ENCODE data around the gene ARCN1. TPM values are rescaled to one million over a fixed set of nuclear protein-coding genes. Genes with fewer than 3 reads are reported as not detected.

The ARCN1 gene
- total and polyA plus RNA-seq, 3 donors from 2014 or later = 107 to 128 (median 107) TPM

- H3K4me3 ChIP-seq = no peak overlapping the region
- intact Hi-C loops (cut with DNase I; ENCODE audit: low total_unique reads) = no loop called here
- H3K36me3 ChIP-seq (ENCODE audit: low read depth, missing control alignments) = no peaks in the 10 kb centered on the region
- no peaks in the 10 kb centered on the region for H3K9me3 ChIP-seq
- no peaks in the 10 kb centered on the region for H3K4me1 ChIP-seq
- no peak for DNase-seq
- no peak for TF ChIP-seq CTCF (IDR thresholded peaks at IDR 0.05)
- TF ChIP-seq POLR2A (IDR thresholded peaks at IDR 0.05) = no peak
- H3K27ac ChIP-seq = no peak overlapping the region
- WGBS, 2 donors = 93% methylated on average over 8 of the region's 8 CpGs
- H3K27me3 ChIP-seq = no peaks in the 10 kb centered on the region
Measured at GRCh38 chr11:118544010-118544646, 28.1 kb upstream of the ARCN1 start.

GRCh38 chr11:118544647-118545010 is 27.6 kb upstream of the ARCN1 start:
- no peak overlapping the region for H3K4me3 ChIP-seq
- no peak for DNase-seq
- H3K4me1 ChIP-seq = no peaks in the 10 kb centered on the region
- 78 to 84% methylated on average over 3 of the region's 3 CpGs for WGBS, 2 donors
- H3K9me3 ChIP-seq = no peaks in the 10 kb centered on the region
- H3K27ac ChIP-seq = no peak overlapping the region
- H3K27me3 ChIP-seq = no peaks in the 10 kb centered on the region
- no peak for TF ChIP-seq POLR2A (IDR thresholded peaks at IDR 0.05)
- TF ChIP-seq CTCF (IDR thresholded peaks at IDR 0.05) = no peak
- intact Hi-C loops (cut with DNase I; ENCODE audit: low total_unique reads) = no loop called here
- H3K36me3 ChIP-seq (ENCODE audit: low read depth, missing control alignments) = no peaks in the 10 kb centered on the region

- 89 to 92% methylated on average over 5 of the region's 5 CpGs for WGBS, 2 donors
- Histone ChIP-seq H3K9me3 (no peaks in the 10 kb centered on the region), H3K4me1 (no peaks in the 10 kb centered on the region), H3K27ac (no peak overlapping the region), H3K4me3 (no peak overlapping the region), H3K36me3 (ENCODE audit: low read depth, missing control alignments) (no peaks in the 10 kb centered on the region), H3K27me3 (no peaks in the 10 kb centered on the region)
- intact Hi-C loops (cut with DNase I; ENCODE audit: low total_unique reads) = no loop called here
- TF ChIP-seq CTCF (IDR thresholded peaks at IDR 0.05) (no peak), POLR2A (IDR thresholded peaks at IDR 0.05) (no peak)
- no peak for DNase-seq
Measured at GRCh38 chr11:118545533-118545932, 26.7 kb upstream of the ARCN1 start.

GRCh38 chr11:118547132-118547531 is 25.1 kb upstream of the ARCN1 start:
- intact Hi-C loops (cut with DNase I; ENCODE audit: low total_unique reads) = no loop called here
- Histone ChIP-seq H3K4me3 (no peak overlapping the region), H3K36me3 (ENCODE audit: low read depth, missing control alignments) (no peaks in the 10 kb centered on the region), H3K9me3 (no peaks in the 10 kb centered on the region), H3K27ac (no peak overlapping the region), H3K4me1 (no peaks in the 10 kb centered on the region), H3K27me3 (no peaks in the 10 kb centered on the region)
- 78% methylated on average over 2 of the region's 2 CpGs for WGBS, 2 donors
- no peak for DNase-seq
- TF ChIP-seq CTCF (IDR thresholded peaks at IDR 0.05) (no peak), POLR2A (IDR thresholded peaks at IDR 0.05) (no peak)

GRCh38 chr11:118552341-118552740 is 19.9 kb upstream of the ARCN1 start:
- H3K36me3 ChIP-seq (ENCODE audit: low read depth, missing control alignments) = no peaks in the 10 kb centered on the region
- H3K27ac ChIP-seq = no peak overlapping the region

More at GRCh38 chr11:118552341-118552740, 19.9 kb upstream of the ARCN1 start:
- TF ChIP-seq CTCF (IDR thresholded peaks at IDR 0.05) (no peak), POLR2A (IDR thresholded peaks at IDR 0.05) (no peak)
- intact Hi-C loops (cut with DNase I; ENCODE audit: low total_unique reads) = no loop called here
- 80 to 85% methylated on average over 4 of the region's 4 CpGs for WGBS, 2 donors
- Histone ChIP-seq H3K27me3 (no peaks in the 10 kb centered on the region), H3K4me1 (no peaks in the 10 kb centered on the region), H3K9me3 (no peaks in the 10 kb centered on the region), H3K4me3 (no peak overlapping the region)
- no peak for DNase-seq

Measured in testis (tissue), 3 donors.